PC-9 (cell line): Measurements from ENCODE around the gene TTLL13.

Experiments
- EZH2 ChIP-seq: fragments of 200-600 bp; sonication (generic); IDR thresholded peaks from 2 replicates; pipeline ENCODE4 v1.8.0; 2017; ENCODE audit warnings: antibody characterized with exemption, low read depth
- TF ChIP-seq, protein P1 (sequence below): fragments of 200-600 bp; sonication (generic); conservative IDR thresholded peaks from 2 replicates; pipeline ENCODE4 v1.6.1; 2017; ENCODE audit warnings: mixed run types, antibody characterized with exemption, mild to moderate bottlenecking, moderate library complexity

DNA sequence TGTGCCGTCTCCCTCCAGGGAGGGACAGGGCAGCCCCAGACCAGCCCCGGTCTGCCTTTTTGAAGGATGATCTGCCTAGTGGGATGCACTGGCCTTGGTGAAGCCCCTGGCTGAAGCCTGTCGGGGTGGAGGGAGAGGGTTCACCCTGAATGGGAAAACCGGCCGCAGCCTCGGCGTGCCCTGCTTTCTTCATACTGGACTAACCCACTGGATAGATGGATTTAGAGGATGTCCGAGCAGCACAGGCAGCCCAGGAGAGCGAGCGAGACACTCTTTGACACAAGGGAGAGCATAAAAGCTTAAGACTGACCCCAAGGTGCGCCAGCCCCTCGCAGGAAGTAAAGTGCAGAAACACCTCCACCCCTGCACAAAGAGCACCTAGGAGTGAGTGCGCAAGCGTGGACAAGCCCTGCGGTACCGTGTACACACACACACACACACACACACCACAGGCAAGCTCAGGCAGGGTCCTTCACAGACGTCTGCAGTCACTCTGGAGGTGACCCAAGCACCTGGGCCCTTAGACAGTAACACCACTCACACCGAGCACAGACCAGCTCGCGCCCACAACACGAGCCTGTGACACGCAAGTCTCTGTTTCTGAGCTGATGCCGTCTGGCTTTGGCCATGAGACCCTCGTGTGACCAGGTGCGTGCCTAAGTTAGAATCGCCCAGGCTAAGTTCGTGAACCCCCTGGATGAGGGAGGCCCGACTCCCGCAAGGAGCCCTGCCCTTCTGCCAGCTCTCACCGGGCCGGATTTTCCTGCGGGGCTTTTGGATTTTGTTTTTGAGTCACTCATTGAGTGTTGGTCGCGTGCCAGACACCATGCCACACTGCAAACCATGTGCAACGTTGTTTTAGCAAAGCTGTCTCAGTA, 36.9 kb upstream of the TTLL13 start:
- TF ChIP-seq, protein P1, sequence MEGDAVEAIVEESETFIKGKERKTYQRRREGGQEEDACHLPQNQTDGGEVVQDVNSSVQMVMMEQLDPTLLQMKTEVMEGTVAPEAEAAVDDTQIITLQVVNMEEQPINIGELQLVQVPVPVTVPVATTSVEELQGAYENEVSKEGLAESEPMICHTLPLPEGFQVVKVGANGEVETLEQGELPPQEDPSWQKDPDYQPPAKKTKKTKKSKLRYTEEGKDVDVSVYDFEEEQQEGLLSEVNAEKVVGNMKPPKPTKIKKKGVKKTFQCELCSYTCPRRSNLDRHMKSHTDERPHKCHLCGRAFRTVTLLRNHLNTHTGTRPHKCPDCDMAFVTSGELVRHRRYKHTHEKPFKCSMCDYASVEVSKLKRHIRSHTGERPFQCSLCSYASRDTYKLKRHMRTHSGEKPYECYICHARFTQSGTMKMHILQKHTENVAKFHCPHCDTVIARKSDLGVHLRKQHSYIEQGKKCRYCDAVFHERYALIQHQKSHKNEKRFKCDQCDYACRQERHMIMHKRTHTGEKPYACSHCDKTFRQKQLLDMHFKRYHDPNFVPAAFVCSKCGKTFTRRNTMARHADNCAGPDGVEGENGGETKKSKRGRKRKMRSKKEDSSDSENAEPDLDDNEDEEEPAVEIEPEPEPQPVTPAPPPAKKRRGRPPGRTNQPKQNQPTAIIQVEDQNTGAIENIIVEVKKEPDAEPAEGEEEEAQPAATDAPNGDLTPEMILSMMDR = no peak
- TF ChIP-seq EZH2 = no peak
